Thyroid gland (tissue), 4 donors: ENCODE measurements around the gene TRAK1. TPM values are rescaled to one million over a fixed set of nuclear protein-coding genes. Genes with fewer than 3 reads are reported as not detected.

Experiments
- DNase-seq, 2 donors: peaks; one replicate each; pipeline ENCODE4 v3.0.0-alpha.2; 2019
- H3K27ac ChIP-seq, 3 donors: fragments of 200-600 bp; sonication (generic); 1 replicate in 2 of 3; 2 replicates in 1 of 3; pipeline ENCODE4 v1.5.1; 2016 to 2019; ENCODE audit warnings: mild to moderate bottlenecking in 1 of 3, moderate library complexity in 1 of 3
- H3K27me3 ChIP-seq: fragments of 200-600 bp; sonication (generic); one replicate; pipeline ENCODE4 v1.5.1; 2019
- H3K36me3 ChIP-seq, 2 donors: fragments of 200-600 bp; sonication (generic); one replicate each; pipeline ENCODE4 v1.5.1; 2016 to 2019
- H3K4me1 ChIP-seq, 2 donors: fragments of 200-600 bp; sonication (generic); one replicate each; pipeline ENCODE4 v1.5.1; 2017 to 2019
- H3K4me3 ChIP-seq, 3 donors: fragments of 200-600 bp; sonication (generic); replicated peaks in 1 of 3; 1 replicate in 2 of 3; 2 replicates in 1 of 3; pipeline ENCODE4 v1.5.1; 2016; ENCODE audit warnings: mild to moderate bottlenecking in 1 of 3
- H3K9me3 ChIP-seq: fragments of 200-600 bp; sonication (generic); one replicate; pipeline ENCODE4 v1.5.1; 2017
- CTCF ChIP-seq, 6 experiments: fragments of 200-600 bp in 3 of 6; fragments of 450-650 bp in 3 of 6; sonication (generic) in 3 of 6; IDR thresholded peaks; one replicate each; pipeline ENCODE4 v1.5.1; 2016 to 2019; ENCODE audit warnings: antibody characterized with exemption in 6 of 6, mild to moderate bottlenecking in 2 of 6, inconsistent platforms in 1 of 6, moderate library complexity in 1 of 6
- POLR2A ChIP-seq, 2 donors: fragments of 450-650 bp; IDR thresholded peaks; one replicate each; pipeline ENCODE4 v1.6.1; 2017; ENCODE audit warnings: antibody characterized with exemption in 2 of 2, mild to moderate bottlenecking in 2 of 2, moderate library complexity in 1 of 2
- WGBS, 2 donors: methylation state at CpG; one replicate each; pipeline ENCODE4 v1.1.5; 2017; 5-methylcytosine and 5-hydroxymethylcytosine counted together
- intact Hi-C: fragments of 100-400 bp; cut with DNase I; formaldehyde crosslinking; loops from one replicate; pipeline ENCODE4 v1.15.1; 2023
- total RNA-seq, 4 donors: library from RNA; depleted of rRNA; stranded (reverse); fragments of >200 nt; gene quantifications; one replicate each; pipeline ENCODE4 v1.2.3, GENCODE V29; 2016

The TRAK1 gene
- total RNA-seq, 4 donors from 2014 or later = 46.1 to 87.8 (median 76.4) TPM

DNA sequence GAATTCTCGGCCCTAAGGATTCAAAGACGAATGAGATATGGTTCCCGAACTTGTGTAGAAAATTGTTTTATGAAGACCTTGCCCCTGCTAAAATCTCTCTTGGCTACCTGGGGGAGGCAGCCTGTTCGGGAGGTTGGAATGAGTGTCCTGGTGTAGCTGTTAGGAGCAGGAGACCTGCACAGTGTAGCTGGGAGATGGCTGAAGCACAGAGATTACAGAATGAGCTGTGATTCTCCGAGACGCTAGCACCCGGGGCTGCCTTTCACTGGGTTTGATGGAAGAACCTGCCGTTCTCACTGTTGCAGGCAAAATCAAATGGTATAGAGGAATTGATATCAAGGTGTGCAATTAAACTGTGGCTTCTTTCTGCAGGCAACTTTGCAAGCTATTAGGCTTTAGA lies 68.0 kb downstream of the TRAK1 start:
- intact Hi-C loops = no loop called here
- TF ChIP-seq POLR2A (IDR thresholded peaks at IDR 0.05) (no peak), CTCF (IDR thresholded peaks at IDR 0.05) (no peak)
- no peak overlapping the region for H3K4me3 ChIP-seq
- H3K27me3 ChIP-seq = no peaks in the 10 kb centered on the region
- no peaks in the 10 kb centered on the region for H3K9me3 ChIP-seq
- DNase-seq = no peak
- no peak overlapping the region for H3K27ac ChIP-seq
- WGBS, 2 donors = 78 to 81% methylated on average over 8 of the region's 8 CpGs
- no peaks in the 10 kb centered on the region for H3K36me3 ChIP-seq
- peaks cover 24 to 25% of the 10 kb centered on the region in 2 donors for H3K4me1 ChIP-seq

DNA sequence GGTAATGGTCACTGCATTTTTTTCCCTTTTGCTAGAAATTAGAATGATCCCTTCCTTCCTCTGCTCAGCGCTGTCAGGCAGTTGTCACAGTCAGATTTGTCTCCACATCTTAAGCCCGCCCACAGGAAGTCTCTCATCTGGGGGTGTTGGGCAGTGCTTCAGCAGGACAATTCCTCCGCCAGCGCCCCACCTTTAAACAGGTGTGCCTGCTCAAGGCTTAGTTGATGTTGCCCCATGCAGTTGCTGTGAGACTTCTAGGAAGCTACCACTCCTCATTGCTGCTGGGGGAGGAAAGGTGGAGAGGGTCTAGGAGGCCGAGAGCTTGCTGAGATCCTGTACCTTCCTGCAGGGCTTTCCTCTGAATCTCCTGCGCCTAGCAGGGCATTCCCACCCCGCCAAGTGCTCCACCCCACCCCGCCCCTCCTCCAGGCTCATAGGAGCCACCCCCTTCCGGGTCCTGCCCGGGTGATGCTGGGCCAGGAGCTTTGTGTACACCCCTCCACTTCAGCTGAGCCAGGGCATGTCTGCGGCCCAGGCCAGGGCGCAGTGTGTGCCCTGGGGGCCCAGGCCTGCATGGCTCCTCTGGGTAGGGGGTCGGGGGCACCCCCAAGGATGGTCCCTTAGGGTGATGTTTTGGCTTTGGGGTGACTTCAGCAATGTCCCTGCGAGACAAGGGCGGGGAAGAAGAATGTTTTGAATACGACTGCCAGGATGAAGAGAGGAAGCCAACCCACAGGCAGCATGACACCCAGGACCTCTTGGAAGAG lies 68.7 kb downstream of the TRAK1 start:
- Histone ChIP-seq H3K27ac (no peak overlapping the region), H3K4me3 (no peak overlapping the region), H3K4me1 (peaks cover 30 to 33% of the 10 kb centered on the region in 2 donors), H3K36me3 (no peaks in the 10 kb centered on the region), H3K9me3 (no peaks in the 10 kb centered on the region), H3K27me3 (no peaks in the 10 kb centered on the region)
- TF ChIP-seq POLR2A (IDR thresholded peaks at IDR 0.05) = no peak
- no peak for TF ChIP-seq CTCF (IDR thresholded peaks at IDR 0.05)
- DNase-seq = peak; percentile 24 to 34
- intact Hi-C loops = no loop called here
- 35 to 48% methylated on average over 9 to 15 of the region's 16 CpGs for WGBS, 2 donors

DNA sequence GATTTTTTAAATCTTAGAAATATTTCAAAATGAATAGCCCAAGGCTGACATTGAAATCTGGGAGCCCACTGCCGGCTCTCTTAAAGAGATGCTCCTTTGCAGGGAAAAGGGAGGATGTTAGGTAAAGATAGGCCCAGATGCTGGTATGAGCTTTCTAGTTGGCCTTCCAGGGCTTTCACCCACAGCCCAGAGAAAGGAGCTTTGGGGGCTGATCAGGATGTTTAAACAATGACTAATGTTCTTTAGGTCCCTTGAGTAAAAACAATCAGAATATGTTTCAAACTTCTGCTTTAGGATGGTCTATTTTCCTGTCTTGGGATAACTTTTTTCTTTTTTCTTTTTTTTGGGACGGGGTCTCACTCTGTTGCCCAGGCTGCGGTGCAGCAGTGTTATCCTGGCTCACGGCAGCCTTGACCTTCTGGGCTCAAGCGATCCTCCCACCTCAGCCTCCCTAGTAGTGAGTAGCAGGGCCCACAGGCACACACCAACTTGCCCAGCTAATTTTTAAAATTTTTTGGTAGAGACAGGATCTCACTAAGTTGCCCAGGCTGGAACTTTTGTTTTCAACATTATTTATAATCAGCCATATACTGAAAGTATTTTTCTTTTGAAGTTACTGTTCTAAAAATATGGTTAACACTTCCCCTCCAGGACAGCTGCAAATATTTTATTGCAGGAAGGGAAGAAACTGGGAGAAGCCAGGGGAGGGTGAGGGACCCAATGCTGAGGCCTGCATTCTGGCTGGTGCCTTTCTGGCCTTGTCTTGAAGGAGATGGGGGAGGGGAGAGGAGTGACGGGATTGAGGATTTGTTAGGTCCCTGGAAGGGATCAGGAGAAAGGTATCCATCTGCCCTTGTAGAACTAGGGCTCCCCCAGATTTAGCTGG lies 70.1 kb downstream of the TRAK1 start:
- H3K9me3 ChIP-seq = no peaks in the 10 kb centered on the region
- 94 to 95% methylated on average over 6 of the region's 6 CpGs for WGBS, 2 donors
- no peak for TF ChIP-seq POLR2A (IDR thresholded peaks at IDR 0.05)
- no peak for TF ChIP-seq CTCF (IDR thresholded peaks at IDR 0.05)
- H3K27me3 ChIP-seq = no peaks in the 10 kb centered on the region
- peaks cover 36 to 45% of the 10 kb centered on the region in 2 donors for H3K4me1 ChIP-seq
- DNase-seq = no peak
- no peak overlapping the region for H3K4me3 ChIP-seq
- no peaks in the 10 kb centered on the region for H3K36me3 ChIP-seq
- intact Hi-C loops = no loop called here
- H3K27ac ChIP-seq = no peak overlapping the region

- intact Hi-C loops = no loop called here
- H3K4me3 ChIP-seq = no peak overlapping the region
- 86 to 93% methylated on average over 5 of the region's 5 CpGs for WGBS, 2 donors
- no peaks in the 10 kb centered on the region for H3K9me3 ChIP-seq
- DNase-seq = no peak
- H3K27me3 ChIP-seq = no peaks in the 10 kb centered on the region
- TF ChIP-seq POLR2A (IDR thresholded peaks at IDR 0.05) (no peak), CTCF (IDR thresholded peaks at IDR 0.05) (no peak)
- H3K27ac ChIP-seq = no peak overlapping the region
- H3K36me3 ChIP-seq = no peaks in the 10 kb centered on the region
- H3K4me1 ChIP-seq = peaks cover 36 to 45% of the 10 kb centered on the region in 2 donors
Observed at GRCh38 chr3:42162462-42162861, 71.3 kb downstream of the TRAK1 start.
